Measurements from ENCODE around the gene TRPM7. TPM values are rescaled to one million over a fixed set of nuclear protein-coding genes. Genes with fewer than 3 reads are reported as not detected.

TRPM7 gene, protein sequence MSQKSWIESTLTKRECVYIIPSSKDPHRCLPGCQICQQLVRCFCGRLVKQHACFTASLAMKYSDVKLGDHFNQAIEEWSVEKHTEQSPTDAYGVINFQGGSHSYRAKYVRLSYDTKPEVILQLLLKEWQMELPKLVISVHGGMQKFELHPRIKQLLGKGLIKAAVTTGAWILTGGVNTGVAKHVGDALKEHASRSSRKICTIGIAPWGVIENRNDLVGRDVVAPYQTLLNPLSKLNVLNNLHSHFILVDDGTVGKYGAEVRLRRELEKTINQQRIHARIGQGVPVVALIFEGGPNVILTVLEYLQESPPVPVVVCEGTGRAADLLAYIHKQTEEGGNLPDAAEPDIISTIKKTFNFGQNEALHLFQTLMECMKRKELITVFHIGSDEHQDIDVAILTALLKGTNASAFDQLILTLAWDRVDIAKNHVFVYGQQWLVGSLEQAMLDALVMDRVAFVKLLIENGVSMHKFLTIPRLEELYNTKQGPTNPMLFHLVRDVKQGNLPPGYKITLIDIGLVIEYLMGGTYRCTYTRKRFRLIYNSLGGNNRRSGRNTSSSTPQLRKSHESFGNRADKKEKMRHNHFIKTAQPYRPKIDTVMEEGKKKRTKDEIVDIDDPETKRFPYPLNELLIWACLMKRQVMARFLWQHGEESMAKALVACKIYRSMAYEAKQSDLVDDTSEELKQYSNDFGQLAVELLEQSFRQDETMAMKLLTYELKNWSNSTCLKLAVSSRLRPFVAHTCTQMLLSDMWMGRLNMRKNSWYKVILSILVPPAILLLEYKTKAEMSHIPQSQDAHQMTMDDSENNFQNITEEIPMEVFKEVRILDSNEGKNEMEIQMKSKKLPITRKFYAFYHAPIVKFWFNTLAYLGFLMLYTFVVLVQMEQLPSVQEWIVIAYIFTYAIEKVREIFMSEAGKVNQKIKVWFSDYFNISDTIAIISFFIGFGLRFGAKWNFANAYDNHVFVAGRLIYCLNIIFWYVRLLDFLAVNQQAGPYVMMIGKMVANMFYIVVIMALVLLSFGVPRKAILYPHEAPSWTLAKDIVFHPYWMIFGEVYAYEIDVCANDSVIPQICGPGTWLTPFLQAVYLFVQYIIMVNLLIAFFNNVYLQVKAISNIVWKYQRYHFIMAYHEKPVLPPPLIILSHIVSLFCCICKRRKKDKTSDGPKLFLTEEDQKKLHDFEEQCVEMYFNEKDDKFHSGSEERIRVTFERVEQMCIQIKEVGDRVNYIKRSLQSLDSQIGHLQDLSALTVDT (N-terminal part only)
- total RNA-seq (2022) (35.5 and 36.3 TPM in 2 replicates), Bru-seq, nascent RNA (percentile 90 among the genes with signal in this experiment), BruChase-seq, experiment 1, labeled RNA remaining after a 6-hour chase (percentile 88 among the genes with signal in this experiment), BruChase-seq, experiment 2, labeled RNA remaining after a 2-hour chase (percentile 92 among the genes with signal in this experiment)
- long read RNA-seq, full-length matches to known transcripts, result 3 of 19 reads
- long read RNA-seq, partial matches to known transcripts, result 9 of 19 reads
- long read RNA-seq, other reads (novel, unspliced or antisense), result 7 of 19 reads

DNA sequence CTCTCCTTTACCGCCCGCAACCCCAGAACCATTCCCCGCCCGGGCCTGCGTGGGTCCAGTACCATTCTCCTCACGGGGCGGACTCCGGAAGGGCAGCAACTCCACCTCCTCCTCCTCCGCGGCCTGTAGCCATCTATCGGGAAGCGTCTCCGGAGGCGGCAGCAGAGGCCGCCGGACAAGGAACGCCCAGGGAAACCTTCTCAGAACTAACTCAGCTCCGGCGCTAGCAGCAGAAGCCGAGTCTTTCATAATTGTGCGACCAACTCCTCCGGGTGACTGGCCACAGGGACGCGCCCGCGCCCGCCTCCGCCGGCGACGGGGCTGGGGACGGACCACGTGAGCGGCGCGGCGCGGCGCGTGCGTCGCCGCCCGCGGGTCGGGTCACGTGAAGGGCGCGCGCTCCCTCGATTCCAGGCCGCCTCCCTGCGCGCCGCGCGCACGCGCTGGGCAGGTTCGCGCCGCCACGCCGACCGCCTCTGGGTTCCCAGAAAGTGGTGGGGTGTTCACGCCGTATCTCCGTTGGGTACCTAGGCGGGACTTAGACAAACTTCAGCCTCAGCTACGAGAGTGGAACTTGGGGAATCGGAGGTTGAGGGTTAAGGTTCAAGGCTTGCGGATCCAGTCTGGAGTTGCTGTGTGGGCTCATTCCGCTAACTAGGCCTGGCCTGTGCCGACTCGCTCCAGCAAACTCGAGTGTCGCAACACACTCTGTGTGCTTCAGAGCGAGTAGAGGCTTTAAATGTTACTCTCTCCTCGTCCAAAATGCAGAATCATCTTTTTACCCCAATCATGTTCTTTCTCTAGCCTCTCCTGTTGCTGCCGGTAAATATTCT, at the start of gene TRPM7:
TSS of gene TRPM7 (minus strand) at position 329 of the 833 bp plus-strand sequence. CDS start at position 65, 264 bp downstream.
- peak within 1 kb of the TSS; percentile 89 for H3K27ac Mint-ChIP-seq (ENCODE audit: low read depth, unreplicated experiment)
- H3K4me3 Mint-ChIP-seq (ENCODE audit: unreplicated experiment), result peak within 1 kb of the TSS; percentile 98
- ChIA-PET CTCF (interaction anchor here (0.5 to 1.7 kb wide), 6 partner anchors 28 to 198 kb away, joined by 3 to 5 read pairs (median 4); no protein-coding TSS in a partner anchor), POLR2A (interaction anchor here (0.6 to 4.1 kb wide), 28 partner anchors 11 to 438 kb away, joined by 3 to 38 read pairs (median 4); partner anchors contain the start of genes AP4E1 and SPPL2A)
- peaks cover 36% of the 10 kb centered on the region for H3K36me3 Mint-ChIP-seq (ENCODE audit: insufficient read depth, unreplicated experiment)
- intact Hi-C loops (cut with micrococcal nuclease), result loop anchor here (2.0 kb wide), 1 partner anchor 78 kb away; the partner anchor contains the start of gene SPPL2A
- peaks cover 11% of the 10 kb centered on the region for H3K4me1 Mint-ChIP-seq (ENCODE audit: insufficient read depth, unreplicated experiment)
- no peaks in the 10 kb centered on the region for H3K9me3 Mint-ChIP-seq (ENCODE audit: unreplicated experiment)
- no peaks in the 10 kb centered on the region for H3K27me3 Mint-ChIP-seq (ENCODE audit: insufficient read depth, unreplicated experiment)
- no TSS peak for BruUV-seq (replicated peaks)
- TF ChIP-seq, protein P1, sequence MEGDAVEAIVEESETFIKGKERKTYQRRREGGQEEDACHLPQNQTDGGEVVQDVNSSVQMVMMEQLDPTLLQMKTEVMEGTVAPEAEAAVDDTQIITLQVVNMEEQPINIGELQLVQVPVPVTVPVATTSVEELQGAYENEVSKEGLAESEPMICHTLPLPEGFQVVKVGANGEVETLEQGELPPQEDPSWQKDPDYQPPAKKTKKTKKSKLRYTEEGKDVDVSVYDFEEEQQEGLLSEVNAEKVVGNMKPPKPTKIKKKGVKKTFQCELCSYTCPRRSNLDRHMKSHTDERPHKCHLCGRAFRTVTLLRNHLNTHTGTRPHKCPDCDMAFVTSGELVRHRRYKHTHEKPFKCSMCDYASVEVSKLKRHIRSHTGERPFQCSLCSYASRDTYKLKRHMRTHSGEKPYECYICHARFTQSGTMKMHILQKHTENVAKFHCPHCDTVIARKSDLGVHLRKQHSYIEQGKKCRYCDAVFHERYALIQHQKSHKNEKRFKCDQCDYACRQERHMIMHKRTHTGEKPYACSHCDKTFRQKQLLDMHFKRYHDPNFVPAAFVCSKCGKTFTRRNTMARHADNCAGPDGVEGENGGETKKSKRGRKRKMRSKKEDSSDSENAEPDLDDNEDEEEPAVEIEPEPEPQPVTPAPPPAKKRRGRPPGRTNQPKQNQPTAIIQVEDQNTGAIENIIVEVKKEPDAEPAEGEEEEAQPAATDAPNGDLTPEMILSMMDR (IDR thresholded peaks at IDR 0.05; ENCODE audit: unreplicated experiment), result no peak
- DNase-seq (ENCODE audit: unreplicated experiment), result peak; percentile 88

DNA sequence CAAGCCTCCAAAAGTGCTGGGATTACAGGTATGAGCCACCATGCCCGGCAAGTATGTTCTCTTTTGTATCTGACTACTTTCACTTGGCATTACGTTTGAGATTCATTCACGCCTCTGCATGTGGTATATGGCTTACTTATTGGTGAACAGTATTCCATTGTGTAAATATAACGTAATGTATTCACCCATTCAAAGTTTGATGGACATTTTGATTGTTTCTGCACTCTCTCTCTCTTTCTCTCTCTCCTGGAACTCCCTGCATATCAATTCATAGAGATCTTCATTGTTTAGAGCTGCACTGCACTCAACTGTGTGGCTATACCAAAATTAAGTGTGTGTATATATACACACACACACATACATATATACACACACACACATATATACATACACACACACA, 48.6 kb upstream of the TRPM7 start:
- H3K36me3 Mint-ChIP-seq (ENCODE audit: insufficient read depth, unreplicated experiment), result peaks cover 74% of the 10 kb centered on the region
- ChIA-PET CTCF (interaction anchor here (0.6 kb wide), 1 partner anchor 80 kb away, joined by 5 read pairs; no protein-coding TSS in a partner anchor), POLR2A (interaction anchor here (1.6 kb wide), 1 partner anchor 8 kb away, joined by 5 read pairs; no protein-coding TSS in a partner anchor)
- no peaks in the 10 kb centered on the region for H3K4me1 Mint-ChIP-seq (ENCODE audit: insufficient read depth, unreplicated experiment)
- intact Hi-C loops (cut with micrococcal nuclease), result no loop called here
- H3K4me3 Mint-ChIP-seq (ENCODE audit: unreplicated experiment), result no peak overlapping the region
- no peak overlapping the region for H3K27ac Mint-ChIP-seq (ENCODE audit: low read depth, unreplicated experiment)
- no TSS peak for BruUV-seq (replicated peaks)
- no peaks in the 10 kb centered on the region for H3K27me3 Mint-ChIP-seq (ENCODE audit: insufficient read depth, unreplicated experiment)
- no peaks in the 10 kb centered on the region for H3K9me3 Mint-ChIP-seq (ENCODE audit: unreplicated experiment)
- TF ChIP-seq, protein P1 (IDR thresholded peaks at IDR 0.05; ENCODE audit: unreplicated experiment), result no peak
- DNase-seq (ENCODE audit: unreplicated experiment), result no peak

DNA sequence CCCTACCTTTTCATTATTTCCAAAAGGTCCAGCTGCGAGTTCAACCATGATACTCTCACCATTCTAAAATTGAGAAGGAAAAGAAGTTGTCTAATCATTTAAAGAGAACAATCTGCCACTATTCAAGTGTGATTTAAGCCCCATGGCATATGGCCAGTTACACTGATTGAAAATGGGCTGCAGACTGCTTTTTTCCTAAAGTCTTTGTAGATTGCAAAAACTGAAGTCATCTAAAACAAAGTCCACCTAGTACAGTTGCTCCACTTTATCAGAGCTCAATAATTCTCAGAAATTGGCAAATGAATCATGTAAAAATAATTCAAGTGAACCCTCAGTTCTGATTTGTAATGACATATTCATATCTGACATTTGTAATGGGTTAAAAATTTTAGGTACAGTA, 39.7 kb upstream of the TRPM7 start:
- TF ChIP-seq, protein P1 (IDR thresholded peaks at IDR 0.05; ENCODE audit: unreplicated experiment), result no peak
- ChIA-PET POLR2A (interaction anchor here (0.7 to 1.4 kb wide), 5 partner anchors 22 to 485 kb away, joined by 3 to 5 read pairs (median 3); partner anchors contain the start of gene TRPM7), CTCF (interaction anchor here (0.7 to 1.3 kb wide), 4 partner anchors 10 to 159 kb away, joined by 3 to 4 read pairs (median 4); no protein-coding TSS in a partner anchor)
- BruUV-seq (replicated peaks), result no TSS peak
- H3K4me3 Mint-ChIP-seq (ENCODE audit: unreplicated experiment), result no peak overlapping the region
- no peaks in the 10 kb centered on the region for H3K27me3 Mint-ChIP-seq (ENCODE audit: insufficient read depth, unreplicated experiment)
- intact Hi-C loops (cut with micrococcal nuclease), result no loop called here
- DNase-seq (ENCODE audit: unreplicated experiment), result no peak
- H3K4me1 Mint-ChIP-seq (ENCODE audit: insufficient read depth, unreplicated experiment), result no peaks in the 10 kb centered on the region
- no peaks in the 10 kb centered on the region for H3K9me3 Mint-ChIP-seq (ENCODE audit: unreplicated experiment)
- H3K36me3 Mint-ChIP-seq (ENCODE audit: insufficient read depth, unreplicated experiment), result peaks cover 68% of the 10 kb centered on the region
- no peak overlapping the region for H3K27ac Mint-ChIP-seq (ENCODE audit: low read depth, unreplicated experiment)

Data from MCF 10A (cell line).